Activated CD4-positive, alpha-beta T cell treated with anti-CD3 and anti-CD28 coated beads, Interleukin-2, amount 50 U/mL, for 4 hours (primary cell): ENCODE data around the gene DENND1B.
"Not testable (repeated sequence)": the region's sequence is repeated elsewhere in the genome, so short reads cannot be mapped to it uniquely, and the experiment has no call there.

ENCODE experiments used
- DNase-seq, 2 experiments: peaks; one replicate each; pipeline ENCODE4 v3.0.0-alpha.2; 2020

Gene DENND1B

DNA sequence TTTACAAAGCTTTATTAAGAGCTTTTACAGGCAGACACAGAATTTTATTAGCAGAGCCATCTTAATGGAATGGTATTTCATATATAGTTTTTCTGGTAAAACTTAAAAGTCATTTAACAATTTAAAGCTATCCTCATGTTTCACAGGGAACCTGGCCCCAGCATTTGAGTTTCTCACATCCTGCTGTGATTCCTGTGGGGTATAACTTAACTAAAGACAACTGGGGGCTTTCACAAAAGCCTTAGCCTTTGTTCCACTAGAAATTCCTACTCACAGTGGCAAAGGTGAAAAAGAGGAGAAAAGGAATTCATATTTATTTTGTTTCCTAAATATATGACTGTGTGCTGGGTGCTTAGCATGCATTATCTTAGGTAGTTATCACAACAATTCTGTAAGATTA is 233.9 kb downstream of the DENND1B start:
- no peak for DNase-seq

DNA sequence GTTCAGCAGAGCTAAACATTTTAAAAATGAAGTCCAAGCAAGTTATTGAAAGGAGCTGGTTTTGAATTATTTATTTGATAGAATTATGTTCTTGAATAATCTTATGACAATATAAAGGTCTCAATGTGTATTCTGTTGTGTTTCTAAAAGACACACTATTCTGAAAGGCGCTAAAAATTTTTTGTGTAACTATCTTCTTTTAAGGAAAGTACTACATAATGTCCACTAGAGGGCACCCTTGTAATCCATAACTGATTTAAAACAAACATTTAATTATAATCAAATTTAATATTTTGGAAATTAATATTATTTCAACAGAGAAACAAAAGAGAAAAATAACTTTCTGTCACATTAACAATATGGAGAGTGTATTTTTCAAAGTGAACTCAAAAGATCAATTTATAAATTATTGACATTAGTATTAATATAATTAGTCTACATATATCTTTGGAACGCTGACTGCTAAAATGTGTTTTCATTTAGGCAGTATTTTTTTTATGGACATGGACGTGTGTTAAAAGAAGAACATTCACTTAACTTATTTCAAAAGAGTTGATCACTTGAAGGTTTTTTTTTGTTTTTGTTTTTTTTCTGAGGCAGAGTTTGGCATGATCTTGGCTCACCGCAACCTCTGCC is 248.4 kb downstream of the DENND1B start:
- no peak for DNase-seq

DNA sequence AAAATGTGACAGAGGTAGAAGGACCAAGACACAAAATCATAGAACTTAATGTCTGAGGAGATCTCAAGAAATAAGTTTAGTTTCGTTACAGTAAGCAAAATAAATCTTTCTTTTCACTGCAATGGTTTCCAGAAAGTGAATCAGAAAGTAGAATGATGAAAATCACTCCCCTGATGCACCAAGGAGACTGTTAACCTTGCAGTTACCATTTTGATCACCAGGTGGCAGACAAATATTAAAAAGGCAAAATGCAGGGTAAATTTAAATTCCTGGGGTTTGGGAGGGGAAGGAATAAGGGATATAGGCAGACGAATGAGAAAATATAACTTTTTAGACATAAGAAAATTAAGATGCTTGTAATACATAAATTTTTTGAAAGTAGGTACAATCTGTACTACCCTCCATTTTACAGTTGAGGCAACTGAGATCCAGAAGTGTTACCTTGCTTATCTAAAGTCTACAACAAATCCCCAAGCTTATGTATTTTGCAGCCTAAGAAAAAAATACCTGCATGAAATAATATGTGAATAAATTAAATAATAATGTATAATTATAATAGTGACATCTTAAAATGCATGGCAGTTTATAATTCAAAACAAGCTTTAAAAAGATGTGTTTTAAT is 254.1 kb downstream of the DENND1B start:
- no peak for DNase-seq

DNA sequence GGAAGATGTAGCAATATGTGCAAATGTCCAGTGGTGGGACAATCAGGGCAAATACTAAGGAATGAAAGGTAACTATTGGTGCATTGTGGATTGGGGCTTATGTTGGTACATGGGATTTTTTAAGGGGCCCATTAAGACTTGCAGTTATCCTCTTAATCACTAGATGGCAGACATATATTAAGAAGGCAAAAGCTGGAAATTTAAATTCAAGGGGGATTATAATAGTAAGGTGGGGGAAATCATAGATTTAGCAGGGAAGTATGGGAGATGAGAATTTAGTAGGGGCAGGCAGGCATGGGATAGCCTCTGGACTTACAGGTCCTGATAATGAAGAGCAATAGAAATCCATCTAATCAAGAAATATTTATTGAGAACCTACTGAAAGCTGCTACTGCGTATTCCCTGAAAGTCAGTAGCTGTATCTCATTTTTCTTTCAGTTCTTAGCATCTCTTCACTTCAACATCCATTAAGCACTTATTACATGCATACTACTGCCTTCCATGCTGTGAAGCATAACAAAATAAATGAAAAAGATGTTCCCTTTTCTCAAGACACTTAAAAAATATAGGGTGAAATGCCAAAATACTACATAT is 255.4 kb downstream of the DENND1B start:
- no peak for DNase-seq

DNA sequence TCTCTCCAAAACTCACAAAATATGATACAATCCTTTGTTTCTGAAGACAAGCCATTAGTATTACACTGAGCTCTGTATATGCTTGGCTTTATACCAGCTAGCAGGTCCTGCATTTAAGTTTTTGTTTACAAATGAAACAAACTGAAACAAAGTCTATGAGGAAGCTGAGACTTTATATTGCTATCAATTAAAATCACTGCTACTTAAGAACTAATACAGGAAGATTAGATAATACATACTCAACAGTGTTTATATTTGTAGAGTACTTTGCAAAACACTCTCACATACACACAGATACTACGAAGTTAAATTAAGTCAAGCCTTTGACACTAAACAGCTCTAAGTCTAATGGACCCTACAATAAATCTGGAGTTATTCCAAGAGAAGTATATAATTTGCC is 259.9 kb downstream of the DENND1B start:
- DNase-seq = no peak

DNA sequence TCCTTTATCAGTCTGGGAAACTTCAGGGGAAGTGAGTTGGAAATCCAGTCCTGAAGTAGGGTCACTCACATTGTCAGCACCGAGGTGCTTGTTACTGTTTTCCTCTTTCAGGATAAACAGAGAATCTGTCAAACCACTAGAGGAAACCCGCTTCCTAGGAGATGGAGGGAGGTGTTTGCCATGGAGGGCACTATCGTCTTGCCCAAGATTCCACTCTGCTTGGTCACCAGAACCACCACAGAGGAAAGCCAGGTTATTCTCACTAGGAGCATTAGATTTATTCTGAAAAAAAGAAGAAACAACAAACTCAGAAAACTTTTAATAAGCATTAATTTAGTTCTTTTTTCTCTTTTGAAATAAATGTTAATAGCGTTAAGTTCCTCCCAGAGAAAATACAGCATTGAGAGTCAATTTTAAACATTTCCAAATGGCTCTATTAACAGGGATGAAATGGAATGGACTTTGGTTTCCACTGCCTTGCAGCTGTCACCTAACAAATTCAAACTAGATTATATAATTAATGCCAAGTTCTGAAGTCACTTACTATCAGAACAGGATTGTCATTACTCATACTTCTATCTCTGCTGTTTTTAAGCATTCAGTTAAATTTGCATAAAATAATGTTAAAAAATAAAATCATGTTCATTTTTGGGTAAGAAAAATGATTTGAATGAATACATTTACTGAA is 264.4 kb downstream of the DENND1B start:
- no peak for DNase-seq

DNA sequence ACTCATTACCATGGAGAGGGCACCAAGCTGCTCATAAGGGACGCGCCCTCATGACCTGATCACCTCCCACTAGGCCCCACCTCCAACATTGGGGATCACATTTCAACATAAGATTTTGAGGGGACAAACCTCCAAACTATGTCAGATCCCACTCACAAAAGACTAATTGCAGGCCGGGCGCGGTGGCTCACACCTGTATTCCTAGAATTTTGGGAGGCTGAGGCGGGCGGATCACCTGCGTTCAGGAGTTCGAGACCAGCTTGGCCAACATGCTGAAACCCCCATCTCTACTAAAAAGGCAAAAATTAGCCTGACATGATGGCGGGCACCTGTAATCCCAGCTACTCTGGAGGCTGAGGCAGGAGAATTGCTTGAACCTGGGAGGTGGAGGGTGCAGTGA is 278.6 kb downstream of the DENND1B start:
- DNase-seq = no peak

DNA sequence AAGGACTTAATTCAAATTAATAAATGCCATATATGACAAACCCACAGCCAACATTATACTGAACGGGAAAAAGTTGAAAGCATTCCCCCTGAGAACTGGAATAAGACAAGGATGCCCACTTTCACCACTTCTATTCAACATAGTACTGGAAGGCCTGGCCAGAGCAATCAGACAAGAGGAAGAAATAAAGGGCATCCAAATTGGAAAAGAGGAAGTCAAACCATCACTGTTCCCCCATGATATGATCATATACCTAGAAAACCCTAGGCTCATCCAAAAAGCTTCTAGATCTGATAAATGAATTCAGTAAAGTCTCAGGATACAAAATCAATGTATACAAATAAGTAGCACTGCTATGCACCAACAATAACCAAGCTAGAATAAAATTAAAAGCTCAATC is 283.8 kb downstream of the DENND1B start:
- DNase-seq = not testable (repeated sequence)

DNA sequence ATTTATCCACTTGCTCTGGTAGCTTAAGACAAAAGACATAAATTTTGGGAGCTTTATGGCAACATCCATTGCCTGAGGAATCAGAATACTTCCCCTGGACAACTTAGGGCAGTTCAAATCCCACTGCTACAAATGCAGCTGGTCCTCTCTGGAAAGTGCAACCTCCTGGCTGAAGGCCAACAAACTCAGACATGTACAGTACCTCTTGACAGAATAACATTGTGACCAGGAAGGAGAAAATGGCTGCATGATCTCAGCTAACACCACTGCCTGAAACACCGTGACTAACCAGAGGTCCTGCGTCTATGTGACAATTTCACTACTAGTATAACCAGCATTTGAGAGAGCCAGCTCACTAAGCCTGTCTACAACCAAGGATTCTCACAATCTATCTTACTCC is 288.3 kb downstream of the DENND1B start:
- DNase-seq = no peak

DNA sequence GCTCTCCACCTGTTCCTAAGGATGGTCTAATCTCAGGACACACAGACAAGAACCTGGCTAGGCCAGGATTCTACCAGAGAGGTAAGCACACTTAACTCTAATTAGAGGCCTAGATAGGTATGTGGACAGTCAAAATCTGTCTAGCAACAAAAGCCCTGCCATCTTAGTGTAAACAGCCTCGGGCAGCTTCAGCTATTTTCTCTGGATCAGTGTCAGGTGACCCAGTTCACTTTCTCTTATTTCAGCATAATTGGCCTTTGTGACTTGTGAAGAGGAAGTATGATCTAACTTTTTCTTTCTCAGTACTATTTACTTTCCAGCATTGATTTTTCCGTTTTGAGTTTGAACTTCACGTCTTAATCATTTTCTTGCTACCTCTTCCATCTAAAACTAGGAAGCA is 289.5 kb downstream of the DENND1B start:
- DNase-seq = no peak

DNA sequence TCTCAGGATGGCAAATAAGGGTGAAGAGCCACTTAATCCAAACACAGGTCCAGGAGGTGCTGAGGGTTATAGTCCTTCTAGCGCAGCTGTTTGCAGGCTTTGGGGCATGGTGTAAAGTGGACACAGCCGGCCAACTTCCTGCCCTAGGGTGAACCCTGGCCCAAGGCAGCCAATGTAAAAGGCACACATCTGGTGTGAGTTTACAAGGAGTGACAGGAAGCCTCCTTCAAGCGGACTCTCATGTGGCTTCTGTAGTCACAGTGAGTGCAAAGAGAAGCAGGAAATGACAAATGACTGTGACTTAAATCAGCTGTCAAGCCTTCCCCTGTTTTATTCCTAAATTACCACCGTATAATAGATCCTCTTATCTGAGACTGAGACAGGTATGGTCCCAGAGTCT is 294.2 kb downstream of the DENND1B start:
- DNase-seq = no peak

DNA sequence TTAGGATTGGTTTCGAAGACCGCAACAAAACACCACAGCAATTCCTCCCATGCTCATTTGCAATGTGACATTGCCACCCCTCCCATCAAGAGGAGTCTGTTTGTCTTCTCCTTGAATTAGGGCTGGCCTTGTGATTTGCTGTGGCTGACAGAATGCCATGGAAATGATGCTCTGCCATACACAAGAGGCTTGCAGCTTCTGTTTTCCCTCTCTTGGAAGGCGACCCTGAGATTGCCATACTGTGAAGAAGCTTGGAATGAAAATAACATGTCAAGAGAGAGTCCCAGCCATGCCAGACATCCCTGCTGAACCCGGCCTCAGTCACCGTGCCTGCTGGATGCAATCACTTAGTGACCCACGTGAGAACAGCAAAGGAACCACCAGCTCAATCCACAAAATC is 294.8 kb downstream of the DENND1B start:
- DNase-seq = no peak

DNA sequence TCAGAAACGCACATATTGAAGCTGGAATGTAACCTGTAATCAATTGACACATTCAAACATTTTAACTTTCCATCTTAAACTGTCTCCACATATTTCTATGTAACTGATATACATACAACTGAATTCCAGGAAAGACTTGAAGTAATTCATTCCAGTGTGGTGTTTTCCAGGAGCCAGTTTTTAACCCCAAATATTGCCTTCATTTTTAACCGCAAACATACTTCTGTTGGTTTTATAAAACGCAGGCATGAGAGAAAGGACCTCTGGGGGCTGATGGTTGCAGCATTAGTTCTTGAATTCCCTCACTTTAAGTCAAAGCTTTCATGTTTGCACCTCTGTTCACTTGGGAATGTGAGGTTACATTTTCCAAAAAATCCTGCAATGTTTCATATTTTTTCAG is 303.1 kb downstream of the DENND1B start:
- DNase-seq = no peak

DNA sequence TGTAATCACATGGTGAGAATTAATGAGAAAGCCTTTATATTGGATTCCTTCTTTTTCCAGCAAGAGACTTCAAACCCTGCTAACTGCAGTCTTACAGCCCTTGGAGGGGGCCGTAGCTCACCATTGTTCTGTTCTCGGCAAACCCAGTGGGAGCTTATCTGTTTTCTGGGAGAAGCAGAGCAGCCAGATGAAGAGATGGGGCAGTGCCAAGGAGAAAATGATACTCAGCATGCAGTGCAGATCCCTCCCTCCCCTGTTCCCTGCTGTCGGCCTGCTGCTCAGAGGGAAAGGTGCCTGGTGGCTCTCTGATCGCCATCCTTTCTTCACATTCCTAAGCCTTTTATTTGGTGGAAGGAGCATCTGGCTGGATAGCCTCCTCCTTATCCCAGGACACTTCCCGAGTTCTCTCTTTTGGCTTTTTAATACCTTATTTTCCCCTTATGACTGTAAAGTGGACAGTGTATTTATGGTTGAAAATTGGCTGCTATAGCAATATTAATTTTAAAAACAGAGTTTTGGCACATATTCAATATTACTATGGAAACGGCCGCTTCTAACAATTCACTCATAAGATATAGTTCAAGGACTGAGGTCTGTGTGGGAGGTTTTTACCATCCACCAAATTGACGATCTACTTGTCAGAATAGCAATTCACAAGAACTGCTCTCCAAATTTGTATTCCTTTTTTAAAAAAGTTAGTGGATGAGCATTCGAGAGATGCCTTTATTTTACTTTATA is 303.9 kb downstream of the DENND1B start:
- DNase-seq = no peak

DNA sequence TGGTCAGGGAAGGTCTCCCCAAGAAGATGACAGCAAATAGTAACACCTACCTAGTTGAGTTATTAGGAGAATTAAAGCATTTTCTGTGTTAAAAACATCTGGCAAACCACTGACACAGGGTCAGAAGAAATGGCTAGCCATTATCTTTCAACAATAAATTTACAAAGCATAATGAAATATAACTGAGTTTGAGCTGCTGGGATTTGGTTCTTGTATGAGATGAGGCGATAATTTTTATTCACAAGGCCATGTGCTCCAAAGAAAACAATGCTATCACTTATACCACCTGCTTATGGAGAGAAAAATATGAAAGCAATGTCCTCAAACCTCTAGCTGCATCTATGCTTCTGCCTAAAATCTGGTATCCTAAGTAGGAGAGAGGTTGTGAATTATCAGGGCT is 304.9 kb downstream of the DENND1B start:
- no peak for DNase-seq

DNA sequence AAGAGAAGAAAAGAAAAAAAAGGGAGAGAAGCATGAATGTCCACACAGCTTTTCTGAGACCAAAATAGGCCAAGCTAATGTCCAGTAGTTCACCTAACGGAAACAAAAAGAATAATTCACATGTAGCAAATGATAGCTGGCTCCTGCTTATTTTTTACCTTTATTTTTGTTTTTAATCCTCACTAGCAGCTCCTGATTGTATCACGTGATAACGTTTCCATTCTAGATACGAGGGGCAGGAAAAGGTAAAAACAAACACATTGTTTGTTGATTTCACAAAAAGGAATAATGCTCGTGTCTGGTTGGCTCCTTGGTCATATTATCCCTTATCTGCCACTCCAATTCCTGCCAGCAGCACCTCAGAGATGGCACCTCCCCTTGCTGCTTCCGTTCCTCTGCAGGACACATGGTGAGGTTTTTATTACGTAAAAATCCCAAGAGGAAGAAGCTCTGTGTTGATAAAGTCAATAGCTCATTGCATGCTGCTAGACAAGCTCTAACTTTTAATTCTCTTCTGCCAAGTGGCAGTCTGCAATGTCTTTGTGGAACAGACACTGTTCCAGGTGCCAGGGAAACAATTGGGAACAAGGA is 305.6 kb downstream of the DENND1B start:
- DNase-seq = no peak

DNA sequence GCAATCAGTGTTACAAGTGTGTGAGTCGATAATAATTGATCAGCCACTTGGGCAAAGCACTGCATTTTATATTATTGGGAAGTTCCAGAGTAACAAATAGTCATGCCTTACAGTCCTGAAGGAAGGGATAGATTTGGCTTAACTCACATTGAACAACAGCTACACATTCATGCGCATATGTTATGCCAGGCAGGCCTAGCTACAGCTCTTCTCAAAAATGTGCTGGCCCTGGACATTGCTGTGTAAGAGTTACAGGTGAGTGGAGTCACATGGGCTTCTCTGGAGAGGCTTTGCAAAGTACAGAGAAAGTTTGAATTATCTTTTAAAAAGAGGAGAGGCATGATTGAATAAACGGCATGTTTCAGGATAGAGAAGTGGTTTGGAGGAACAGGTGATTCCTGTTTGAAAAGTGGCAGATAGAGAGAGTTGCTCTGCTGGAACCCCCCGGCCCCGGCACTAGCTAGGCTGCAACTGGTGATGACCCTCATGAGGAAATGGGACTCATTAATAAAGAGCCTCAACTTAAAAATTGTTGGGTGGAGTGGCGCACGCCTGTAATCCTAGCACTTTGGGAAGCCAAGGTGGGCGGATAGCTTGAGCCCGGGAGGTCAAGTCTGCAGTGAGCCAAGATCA is 306.6 kb downstream of the DENND1B start:
- no peak for DNase-seq

DNA sequence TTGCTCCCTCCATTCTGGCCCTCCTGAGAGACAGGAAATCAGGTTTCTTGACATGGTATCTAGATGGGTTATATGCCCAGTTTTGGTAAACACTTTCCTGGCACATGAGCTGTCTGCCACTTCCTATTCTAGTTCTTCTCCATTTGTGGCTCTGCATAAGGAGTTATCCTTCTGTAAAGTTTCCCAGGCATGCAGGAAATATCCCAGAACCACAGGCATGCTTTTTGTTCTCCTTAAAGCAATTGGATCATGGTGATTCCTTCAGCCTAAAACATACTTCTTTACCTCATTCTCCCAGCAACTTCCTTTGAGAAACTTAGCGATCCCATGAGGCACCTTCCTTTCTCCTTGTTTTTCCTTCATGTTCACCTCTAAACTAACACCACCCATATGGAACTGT is 307.4 kb downstream of the DENND1B start:
- no peak for DNase-seq

DNA sequence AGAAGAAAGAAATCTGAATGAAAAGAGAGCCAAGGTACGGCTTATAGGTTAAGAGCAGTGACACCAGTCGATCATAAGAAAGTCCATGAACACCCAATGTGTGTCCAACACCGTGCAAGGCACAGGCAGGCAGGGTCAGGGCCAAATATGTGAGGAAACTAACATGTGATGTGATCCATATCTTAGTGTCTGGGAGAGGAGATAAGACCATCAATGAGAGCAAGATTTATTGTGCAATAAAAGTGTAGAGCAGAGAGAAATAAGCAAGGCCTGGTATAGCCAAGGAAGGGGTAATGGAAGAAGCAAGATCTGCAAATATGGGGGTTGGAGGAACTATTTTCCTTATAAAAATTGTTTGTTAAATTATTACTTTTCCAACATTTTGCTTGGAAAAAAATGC is 308.5 kb downstream of the DENND1B start:
- no peak for DNase-seq

DNA sequence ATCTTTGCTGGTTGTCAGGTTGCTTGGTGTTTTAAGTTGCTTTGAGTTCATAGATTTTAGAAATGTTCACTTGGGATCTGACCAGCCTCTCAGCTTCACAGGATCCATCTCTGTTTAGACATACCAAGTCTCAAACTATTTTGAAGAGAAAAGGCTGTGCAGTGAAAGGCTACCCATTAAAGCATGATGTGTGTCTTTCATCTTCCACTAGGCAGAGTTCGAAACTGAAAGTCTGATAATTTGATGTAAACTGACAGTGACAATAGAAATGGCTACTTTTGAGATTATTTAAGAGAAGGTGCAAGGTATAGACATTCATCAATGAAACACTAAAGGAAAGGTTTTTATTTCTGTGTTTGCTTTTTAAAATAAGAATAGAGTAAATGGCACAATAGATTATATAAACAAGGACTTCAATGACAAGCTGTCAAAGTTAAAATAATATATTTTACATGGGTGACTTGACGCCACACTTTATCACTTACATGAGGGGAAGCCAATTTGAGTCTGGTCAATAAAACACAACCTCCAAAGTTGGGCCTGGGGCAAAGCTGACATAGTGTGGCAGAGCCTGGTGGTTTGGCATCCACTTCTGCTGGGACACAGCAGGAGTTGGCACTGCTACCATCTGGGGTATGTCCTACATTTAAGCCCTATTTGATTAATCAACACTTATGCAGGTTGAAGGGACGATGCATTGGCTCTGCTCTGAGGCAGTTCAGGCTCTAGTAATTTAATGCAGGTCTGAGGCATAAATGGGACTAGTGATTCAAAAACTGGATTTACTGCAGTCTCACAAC is 309.6 kb downstream of the DENND1B start:
- DNase-seq = no peak

DNA sequence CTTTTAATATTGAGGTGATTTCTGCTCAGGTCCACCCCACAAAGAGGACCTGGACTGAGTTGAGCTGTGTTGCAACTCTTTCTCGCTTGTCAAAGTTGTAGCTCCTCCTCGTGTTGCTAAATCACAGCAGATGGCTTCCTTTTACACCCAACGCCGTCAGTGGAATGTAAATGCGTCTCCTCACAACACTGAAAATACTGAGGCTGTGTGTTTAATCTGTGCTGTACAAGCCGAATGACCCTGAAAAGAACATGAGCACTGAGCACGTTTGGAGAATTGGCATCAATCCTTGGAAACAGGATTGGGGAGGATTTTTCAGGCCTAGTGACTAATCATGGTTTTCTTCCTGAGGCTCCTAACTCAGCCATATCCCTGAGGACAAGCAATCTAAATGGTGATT is 311.2 kb downstream of the DENND1B start:
- DNase-seq = no peak

DNA sequence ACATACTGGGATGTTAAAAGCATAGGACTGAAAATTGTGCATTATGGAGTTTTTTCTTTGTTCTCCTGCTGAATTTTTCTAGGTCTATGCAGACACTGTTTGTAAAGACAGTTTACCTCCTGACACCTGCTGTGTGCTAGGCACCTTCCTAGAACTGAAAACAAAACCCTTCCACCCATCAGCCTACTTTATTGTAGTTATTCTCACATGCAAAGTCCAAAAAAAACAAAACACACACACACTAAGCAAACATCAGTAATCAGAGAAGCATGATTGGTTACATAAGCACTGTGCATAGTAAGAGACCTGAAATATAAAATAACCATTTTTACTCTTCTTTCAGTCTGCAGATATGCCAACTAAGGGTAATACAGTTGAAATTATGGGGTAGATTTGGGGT is 312.1 kb downstream of the DENND1B start:
- DNase-seq = no peak
